WTC11 (cell line): ENCODE data around the gene FAU. TPM values are rescaled to one million over a fixed set of nuclear protein-coding genes. Genes with fewer than 3 reads are reported as not detected.

Experiments
- ATAC-seq: fragments of 200-7000 bp; cut with Tn5 transposase; 2 replicates; pipeline ENCODE4 v1.10.0; 2021; ENCODE audit warnings: mild to moderate bottlenecking, moderate library complexity
- CTCF ChIA-PET: fragments of 300-600 bp; sonication (Branson Sonifier 250); formaldehyde crosslinking; loops from one replicate; lab custom pipeline; 2021; ENCODE audit warnings: antibody characterized with exemption; lab: Charles Lee
- POLR2A ChIA-PET: fragments of 350-600 bp; sonication (Branson Sonifier 250); formaldehyde crosslinking; loops from one replicate; lab custom pipeline; 2021; ENCODE audit warnings: antibody characterized with exemption; lab: Charles Lee
- DNase-seq: peaks from one replicate; pipeline ENCODE4 v3.0.0; 2021; ENCODE audit warnings: low spot score
- H3K27ac Mint-ChIP-seq: 2 replicates; pipeline ENCODE4 v1.8.0; 2021; ENCODE audit warnings: mixed read lengths
- H3K27me3 Mint-ChIP-seq: 2 replicates; pipeline ENCODE4 v1.8.0; 2021; ENCODE audit warnings: low read depth, mild to moderate bottlenecking, moderate library complexity, mixed read lengths
- H3K36me3 Mint-ChIP-seq: 2 replicates; pipeline ENCODE4 v1.8.0; 2021; ENCODE audit warnings: mixed read lengths
- H3K4me1 Mint-ChIP-seq: 2 replicates; pipeline ENCODE4 v1.8.0; 2022; ENCODE audit warnings: mixed read lengths
- H3K4me3 Mint-ChIP-seq: 2 replicates; pipeline ENCODE4 v1.8.0; 2021; ENCODE audit warnings: mild to moderate bottlenecking, moderate library complexity, mixed read lengths
- H3K9me3 Mint-ChIP-seq: 2 replicates; pipeline ENCODE4 v1.8.0; 2021; ENCODE audit warnings: mixed read lengths
- ATF1 ChIP-seq: sonication (generic); formaldehyde crosslinking; IDR thresholded peaks from 2 replicates; pipeline ENCODE4 v1.8.1; 2023; ENCODE audit warnings: mild to moderate bottlenecking, moderate library complexity, missing genetic modification reagents
- CBFB ChIP-seq: sonication (generic); formaldehyde crosslinking; IDR thresholded peaks from 2 replicates; pipeline ENCODE4 v1.8.1; 2022; ENCODE audit warnings: mild to moderate bottlenecking, low read depth, missing genetic modification reagents
- FOXK1 ChIP-seq: sonication (generic); formaldehyde crosslinking; IDR thresholded peaks from 2 replicates; pipeline ENCODE4 v1.8.0; 2022; ENCODE audit warnings: mild to moderate bottlenecking, moderate library complexity, missing genetic modification reagents
- HMGA2 ChIP-seq: fragments of 250-450 bp; sonication (Bioruptor Pico); IDR thresholded peaks from 2 replicates; pipeline ENCODE4 v1.4.0; 2021; ENCODE audit warnings: mild to moderate bottlenecking, moderate library complexity
- MAX ChIP-seq: sonication (generic); formaldehyde crosslinking; IDR thresholded peaks from 2 replicates; pipeline ENCODE4 v1.8.0; 2022; ENCODE audit warnings: mild to moderate bottlenecking, missing genetic modification reagents
- NFYB ChIP-seq: sonication (generic); formaldehyde crosslinking; conservative IDR thresholded peaks from 2 replicates; pipeline ENCODE4 v1.8.0; 2022; ENCODE audit warnings: low read depth, missing genetic modification reagents
- NR3C1 ChIP-seq: sonication (generic); formaldehyde crosslinking; conservative IDR thresholded peaks from 2 replicates; pipeline ENCODE4 v1.8.1; 2023; ENCODE audit warnings: low read depth, mild to moderate bottlenecking, missing genetic modification reagents
- SMAD3 ChIP-seq: sonication (generic); formaldehyde crosslinking; IDR thresholded peaks from 2 replicates; pipeline ENCODE4 v1.8.0; 2022; ENCODE audit warnings: missing genetic modification reagents, mild to moderate bottlenecking, borderline replicate concordance
- SMAD4 ChIP-seq: sonication (generic); formaldehyde crosslinking; IDR thresholded peaks from 2 replicates; pipeline ENCODE4 v1.8.0; 2022; ENCODE audit warnings: mild to moderate bottlenecking, missing genetic modification reagents
- TEAD4 ChIP-seq: sonication (generic); formaldehyde crosslinking; IDR thresholded peaks from 2 replicates; pipeline ENCODE4 v1.8.0; 2022; ENCODE audit warnings: mild to moderate bottlenecking, missing genetic modification reagents
- TP53 ChIP-seq: sonication (generic); formaldehyde crosslinking; IDR thresholded peaks from 2 replicates; pipeline ENCODE4 v1.8.1; 2023; ENCODE audit warnings: mild to moderate bottlenecking, missing genetic modification reagents
- ZNF232 ChIP-seq: sonication (generic); formaldehyde crosslinking; IDR thresholded peaks from 2 replicates; pipeline ENCODE4 v1.8.0; 2022; ENCODE audit warnings: mild to moderate bottlenecking, missing genetic modification reagents
- ZNF281 ChIP-seq: sonication (generic); formaldehyde crosslinking; IDR thresholded peaks from 2 replicates; pipeline ENCODE4 v1.8.0; 2023; ENCODE audit warnings: mild to moderate bottlenecking, missing genetic modification reagents
- total RNA-seq: library from RNA; stranded (reverse); gene quantifications from 3 replicates; pipeline ENCODE4 v1.2.3, GENCODE V29; 2021
- TF ChIP-seq, protein P1 (sequence below): sonication (generic); formaldehyde crosslinking; IDR thresholded peaks from 2 replicates; pipeline ENCODE4 v1.8.1; 2022; ENCODE audit warnings: mild to moderate bottlenecking, missing genetic modification reagents, moderate library complexity, borderline replicate concordance
- TF ChIP-seq, protein P2 (sequence below): fragments of 250-450 bp; sonication (Bioruptor Pico); conservative IDR thresholded peaks from 2 replicates; pipeline ENCODE4 v1.9.0; 2021; ENCODE audit warnings: mild to moderate bottlenecking
- TF ChIP-seq, protein P3 (sequence below): sonication (generic); formaldehyde crosslinking; IDR thresholded peaks from 2 replicates; pipeline ENCODE4 v1.8.0; 2022; ENCODE audit warnings: mild to moderate bottlenecking, missing genetic modification reagents
- TF ChIP-seq, protein P4 (sequence below): sonication (generic); formaldehyde crosslinking; IDR thresholded peaks from 2 replicates; pipeline ENCODE4 v1.8.1; 2023; ENCODE audit warnings: mild to moderate bottlenecking, missing genetic modification reagents, moderate library complexity
- TF ChIP-seq, protein P5 (sequence below): sonication (generic); formaldehyde crosslinking; IDR thresholded peaks from 2 replicates; pipeline ENCODE4 v1.8.1; 2022; ENCODE audit warnings: mild to moderate bottlenecking, moderate library complexity, missing genetic modification reagents
- TF ChIP-seq, protein P6 (sequence below): sonication (generic); formaldehyde crosslinking; IDR thresholded peaks from 2 replicates; pipeline ENCODE4 v1.8.1; 2022; ENCODE audit warnings: missing genetic modification reagents, borderline replicate concordance

FAU gene
- total RNA-seq, 1 experiment from 2014 or later, result 991 TPM

GRCh38 chr11:65084598-65085375, 37.1 kb downstream of the FAU start:
- peak overlapping the region; percentile 99 for H3K27ac Mint-ChIP-seq
- DNase-seq (no peak), ATAC-seq (no peak; the same call in 1 of the 2 replicates)
- TF ChIP-seq HMGA2 (CRISPR knock-in tag) (no peak), CBFB (CRISPR knock-in tag) (no peak), NFYB (CRISPR knock-in tag) (no peak), TP53 (CRISPR knock-in tag) (no peak), MAX (no peak), SMAD4 (CRISPR knock-in tag) (no peak), FOXK1 (CRISPR knock-in tag) (no peak), TEAD4 (CRISPR knock-in tag) (no peak), NR3C1 (CRISPR knock-in tag) (no peak)
- TF ChIP-seq, protein P1, sequence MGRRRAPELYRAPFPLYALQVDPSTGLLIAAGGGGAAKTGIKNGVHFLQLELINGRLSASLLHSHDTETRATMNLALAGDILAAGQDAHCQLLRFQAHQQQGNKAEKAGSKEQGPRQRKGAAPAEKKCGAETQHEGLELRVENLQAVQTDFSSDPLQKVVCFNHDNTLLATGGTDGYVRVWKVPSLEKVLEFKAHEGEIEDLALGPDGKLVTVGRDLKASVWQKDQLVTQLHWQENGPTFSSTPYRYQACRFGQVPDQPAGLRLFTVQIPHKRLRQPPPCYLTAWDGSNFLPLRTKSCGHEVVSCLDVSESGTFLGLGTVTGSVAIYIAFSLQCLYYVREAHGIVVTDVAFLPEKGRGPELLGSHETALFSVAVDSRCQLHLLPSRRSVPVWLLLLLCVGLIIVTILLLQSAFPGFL (CRISPR knock-in tag), result no peak
- TF ChIP-seq, protein P2, sequence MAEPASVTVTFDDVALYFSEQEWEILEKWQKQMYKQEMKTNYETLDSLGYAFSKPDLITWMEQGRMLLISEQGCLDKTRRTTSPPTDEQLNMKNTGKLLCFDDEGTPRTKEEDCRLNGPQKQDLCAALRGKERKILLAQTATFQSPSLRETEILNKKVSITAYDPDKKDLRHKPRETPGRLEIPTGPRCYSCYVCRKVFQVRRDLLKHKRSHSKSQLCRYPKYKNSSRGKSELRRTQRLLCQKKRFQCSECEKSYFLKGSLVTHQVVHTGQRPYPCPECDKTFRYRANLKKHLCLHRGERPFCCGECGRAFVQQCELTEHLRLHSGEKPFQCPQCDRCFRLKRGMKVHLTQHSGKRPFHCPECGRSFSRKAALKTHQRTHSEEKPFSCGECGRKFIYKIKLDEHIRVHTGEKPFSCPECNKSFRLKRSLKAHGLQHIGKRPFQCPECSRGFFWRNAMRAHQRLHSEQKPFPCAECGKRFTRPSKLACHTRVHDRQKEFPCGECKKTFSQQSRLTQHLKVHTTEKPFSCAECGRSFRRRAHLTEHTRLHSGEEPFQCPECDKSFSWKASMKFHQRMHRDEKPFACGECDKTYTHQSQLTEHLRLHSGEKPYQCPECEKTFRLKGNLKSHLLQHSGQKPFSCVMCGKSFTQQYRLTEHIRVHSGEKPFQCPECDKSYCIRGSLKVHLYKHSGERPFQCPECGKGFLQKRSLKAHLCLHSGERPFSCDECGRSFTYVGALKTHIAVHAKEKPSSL (CRISPR knock-in tag), result no peak
- TF ChIP-seq, protein P3, sequence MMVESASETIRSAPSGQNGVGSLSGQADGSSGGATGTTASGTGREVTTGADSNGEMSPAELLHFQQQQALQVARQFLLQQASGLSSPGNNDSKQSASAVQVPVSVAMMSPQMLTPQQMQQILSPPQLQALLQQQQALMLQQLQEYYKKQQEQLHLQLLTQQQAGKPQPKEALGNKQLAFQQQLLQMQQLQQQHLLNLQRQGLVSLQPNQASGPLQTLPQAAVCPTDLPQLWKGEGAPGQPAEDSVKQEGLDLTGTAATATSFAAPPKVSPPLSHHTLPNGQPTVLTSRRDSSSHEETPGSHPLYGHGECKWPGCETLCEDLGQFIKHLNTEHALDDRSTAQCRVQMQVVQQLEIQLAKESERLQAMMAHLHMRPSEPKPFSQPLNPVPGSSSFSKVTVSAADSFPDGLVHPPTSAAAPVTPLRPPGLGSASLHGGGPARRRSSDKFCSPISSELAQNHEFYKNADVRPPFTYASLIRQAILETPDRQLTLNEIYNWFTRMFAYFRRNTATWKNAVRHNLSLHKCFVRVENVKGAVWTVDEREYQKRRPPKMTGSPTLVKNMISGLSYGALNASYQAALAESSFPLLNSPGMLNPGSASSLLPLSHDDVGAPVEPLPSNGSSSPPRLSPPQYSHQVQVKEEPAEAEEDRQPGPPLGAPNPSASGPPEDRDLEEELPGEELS (CRISPR knock-in tag), result no peak
- TF ChIP-seq, protein P4, sequence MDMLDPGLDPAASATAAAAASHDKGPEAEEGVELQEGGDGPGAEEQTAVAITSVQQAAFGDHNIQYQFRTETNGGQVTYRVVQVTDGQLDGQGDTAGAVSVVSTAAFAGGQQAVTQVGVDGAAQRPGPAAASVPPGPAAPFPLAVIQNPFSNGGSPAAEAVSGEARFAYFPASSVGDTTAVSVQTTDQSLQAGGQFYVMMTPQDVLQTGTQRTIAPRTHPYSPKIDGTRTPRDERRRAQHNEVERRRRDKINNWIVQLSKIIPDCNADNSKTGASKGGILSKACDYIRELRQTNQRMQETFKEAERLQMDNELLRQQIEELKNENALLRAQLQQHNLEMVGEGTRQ (CRISPR knock-in tag), result no peak
- TF ChIP-seq, protein P5, sequence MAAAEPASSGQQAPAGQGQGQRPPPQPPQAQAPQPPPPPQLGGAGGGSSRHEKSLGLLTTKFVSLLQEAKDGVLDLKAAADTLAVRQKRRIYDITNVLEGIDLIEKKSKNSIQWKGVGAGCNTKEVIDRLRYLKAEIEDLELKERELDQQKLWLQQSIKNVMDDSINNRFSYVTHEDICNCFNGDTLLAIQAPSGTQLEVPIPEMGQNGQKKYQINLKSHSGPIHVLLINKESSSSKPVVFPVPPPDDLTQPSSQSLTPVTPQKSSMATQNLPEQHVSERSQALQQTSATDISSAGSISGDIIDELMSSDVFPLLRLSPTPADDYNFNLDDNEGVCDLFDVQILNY (CRISPR knock-in tag), result no peak
- ChIA-PET CTCF (interaction anchor here (1.3 to 1.4 kb wide), 2 partner anchors 26 to 27 kb away, joined by 5 read pairs; partner anchors contain the start of gene TM7SF2), POLR2A (interaction anchor here (0.8 to 1.0 kb wide), 3 partner anchors 27 to 44 kb away, joined by 3 to 4 read pairs (median 4); partner anchors contain the start of genes SAC3D1, TM7SF2 and ZNHIT2)
- H3K9me3 Mint-ChIP-seq, result no peaks in the 10 kb centered on the region
- no peaks in the 10 kb centered on the region for H3K27me3 Mint-ChIP-seq
- H3K4me3 Mint-ChIP-seq, result peak overlapping the region; percentile 94
- H3K36me3 Mint-ChIP-seq, result peaks cover 28% of the 10 kb centered on the region
- H3K4me1 Mint-ChIP-seq, result peaks cover 10% of the 10 kb centered on the region

DNA sequence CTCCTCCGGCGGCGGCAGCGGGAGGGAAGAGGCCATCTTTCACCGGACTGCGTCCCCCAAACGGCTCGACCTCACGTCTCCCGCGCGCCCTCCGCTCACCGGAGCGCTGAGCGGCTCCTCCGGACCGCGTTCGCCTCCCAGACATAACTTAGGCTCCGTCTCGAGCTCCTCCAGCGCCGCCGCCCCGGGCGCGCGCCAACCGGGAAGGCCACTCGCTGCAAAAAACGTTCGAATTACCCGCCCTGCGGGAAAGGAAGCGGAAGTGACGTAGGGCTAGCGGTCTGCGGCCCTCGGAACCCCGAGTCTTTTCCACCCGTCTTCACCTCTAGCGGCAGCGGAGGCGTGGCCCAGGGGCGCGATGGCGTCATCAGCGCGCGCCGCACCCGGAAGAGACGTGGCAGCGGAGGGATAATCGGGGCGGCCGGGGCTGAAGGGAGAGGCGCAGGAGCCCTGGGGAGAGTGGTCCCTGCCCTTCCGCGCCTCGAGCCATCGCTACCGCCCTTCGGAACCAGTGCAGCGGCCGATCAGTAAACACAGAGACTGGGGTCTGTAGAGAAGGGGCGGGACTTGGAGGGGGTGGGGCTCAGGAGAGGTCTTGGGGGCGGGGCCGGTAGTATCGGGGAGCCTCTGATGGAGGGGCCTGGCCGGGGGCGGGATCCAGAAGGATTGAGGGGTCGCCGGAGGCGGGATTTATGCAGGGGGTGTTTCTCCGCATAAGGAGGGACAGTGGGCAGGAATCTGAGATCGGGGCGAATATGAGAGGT, 37.9 kb downstream of the FAU start, which contains the start of the genes CDCA5 and ZFPL1:
Gene CDCA5 (minus strand): TSS at position 207 of the 764 bp plus-strand sequence. CDS start 62 bp downstream, at position 145.
Gene ZFPL1 (plus strand): TSS at position 389 of the 764 bp plus-strand sequence. CDS start 477 bp downstream, outside the sequence.
- peak; percentile 81 for ATAC-seq
- DNase-seq, result peak; percentile 96
- H3K4me3 Mint-ChIP-seq, result peak within 1 kb of the TSS; percentile 94
- peak within 1 kb of the TSS; percentile 99 for H3K27ac Mint-ChIP-seq
- peaks cover 31% of the 10 kb centered on the region for H3K36me3 Mint-ChIP-seq
- H3K4me1 Mint-ChIP-seq, result peaks cover 10% of the 10 kb centered on the region
- ChIA-PET CTCF (interaction anchor here (1.3 to 1.4 kb wide), 2 partner anchors 26 to 71 kb away, joined by 3 to 6 read pairs; no protein-coding TSS in a partner anchor), POLR2A (interaction anchor here (0.6 kb wide), 2 partner anchors 136 to 160 kb away, joined by 3 read pairs; no protein-coding TSS in a partner anchor)
- no peaks in the 10 kb centered on the region for H3K27me3 Mint-ChIP-seq
- no peaks in the 10 kb centered on the region for H3K9me3 Mint-ChIP-seq
- 0 out of 2 replicates have a peak, but pooled peaks have one; percentile 46 for TF ChIP-seq ZNF281
- TF ChIP-seq ATF1 (CRISPR knock-in tag), result peak; percentile 80; the same call in 1 of the 2 replicates
- no peak for TF ChIP-seq SMAD3 (CRISPR knock-in tag)
- TF ChIP-seq, protein P6, sequence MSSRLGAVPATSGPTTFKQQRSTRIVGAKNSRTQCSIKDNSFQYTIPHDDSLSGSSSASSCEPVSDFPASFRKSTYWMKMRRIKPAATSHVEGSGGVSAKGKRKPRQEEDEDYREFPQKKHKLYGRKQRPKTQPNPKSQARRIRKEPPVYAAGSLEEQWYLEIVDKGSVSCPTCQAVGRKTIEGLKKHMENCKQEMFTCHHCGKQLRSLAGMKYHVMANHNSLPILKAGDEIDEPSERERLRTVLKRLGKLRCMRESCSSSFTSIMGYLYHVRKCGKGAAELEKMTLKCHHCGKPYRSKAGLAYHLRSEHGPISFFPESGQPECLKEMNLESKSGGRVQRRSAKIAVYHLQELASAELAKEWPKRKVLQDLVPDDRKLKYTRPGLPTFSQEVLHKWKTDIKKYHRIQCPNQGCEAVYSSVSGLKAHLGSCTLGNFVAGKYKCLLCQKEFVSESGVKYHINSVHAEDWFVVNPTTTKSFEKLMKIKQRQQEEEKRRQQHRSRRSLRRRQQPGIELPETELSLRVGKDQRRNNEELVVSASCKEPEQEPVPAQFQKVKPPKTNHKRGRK (CRISPR knock-in tag), result no peak
- 0 out of 2 replicates have a peak, but pooled peaks have one; percentile 18 for TF ChIP-seq ZNF232 (CRISPR knock-in tag)
- TF ChIP-seq NFYB (CRISPR knock-in tag), result no peak
